ENCODE results near the gene PITPNM2. TPM values are rescaled to one million over a fixed set of nuclear protein-coding genes. Genes with fewer than 3 reads are reported as not detected.
A peak's percentile ranks its signal among the peaks of the same experiment; 100 is the strongest.

The PITPNM2 gene
- polyA plus RNA-seq, 1 donor (not counting 4 experiments of a cell fraction or from before 2014, with no cell fraction given): 1.4 TPM

GRCh38 chr12:123163227-123163626 lies 12.3 kb upstream of the PITPNM2 start:
- H4K20me1 ChIP-seq (ENCODE audit: control insufficient read depth, extremely low read depth, insufficient read depth, low read length): no peaks in the 10 kb centered on the region
- no peak for DNase-seq (ENCODE audit: low read depth, low spot score)
- H3K4me1 ChIP-seq (ENCODE audit: control insufficient read depth, extremely low read depth, insufficient read depth, low read length): peaks cover 10% of the 10 kb centered on the region
- H3K4me2 ChIP-seq (ENCODE audit: control insufficient read depth, extremely low read depth, insufficient read depth, low read depth, low read length): peak overlapping the region; percentile 11
- H3K27me3 ChIP-seq (ENCODE audit: control insufficient read depth, extremely low read depth, insufficient read depth, low read length): no peaks in the 10 kb centered on the region
- peaks cover 3 to 9% of the 10 kb centered on the region in 2 experiments for H3K36me3 ChIP-seq (ENCODE audit: control insufficient read depth in 2 of 2, extremely low read depth in 1 of 2, insufficient read depth in 2 of 2, low read length in 2 of 2)
- H3K27ac ChIP-seq (ENCODE audit: control insufficient read depth, insufficient read depth, low read length): no peak overlapping the region
- TF ChIP-seq CTCF (optimal IDR thresholded peaks at IDR 0.05 in 1 of 3, IDR thresholded peaks at IDR 0.05 in 1 of 3, conservative IDR thresholded peaks at IDR 0.05 in 1 of 3; ENCODE audit: extremely low read depth in 1 of 3, insufficient read depth in 2 of 3, low read length in 3 of 3): no peak
- TF ChIP-seq EZH2 (IDR thresholded peaks at IDR 0.05; ENCODE audit: low read length): no peak
- no peak overlapping the region for H2AFZ ChIP-seq (ENCODE audit: control insufficient read depth, low read length)
- dilution Hi-C loops (cut with MboI; ENCODE audit: extremely low pct_ligation_motif_present, low sequenced_read_pairs): no loop called here
- H3K9me3 ChIP-seq (ENCODE audit: control insufficient read depth, low read depth, low read length): no peaks in the 10 kb centered on the region
- no peak for FAIRE-seq
- no peak overlapping the region for H3K4me3 ChIP-seq (ENCODE audit: control insufficient read depth in 2 of 3, extremely low read depth in 1 of 3, insufficient read depth in 2 of 3, low read depth in 1 of 3, low read length in 3 of 3)
- H3K9me1 ChIP-seq (ENCODE audit: control insufficient read depth, extremely low read depth, insufficient read depth, low read length): no peaks in the 10 kb centered on the region
- H3K9ac ChIP-seq (ENCODE audit: control insufficient read depth, extremely low read depth, insufficient read depth, low read length): no peak overlapping the region
- H3K79me2 ChIP-seq (ENCODE audit: control insufficient read depth, insufficient read depth, low read length): no peaks in the 10 kb centered on the region

- TF ChIP-seq EZH2 (IDR thresholded peaks at IDR 0.05; ENCODE audit: low read length) (no peak), CTCF (optimal IDR thresholded peaks at IDR 0.05 in 1 of 3, IDR thresholded peaks at IDR 0.05 in 1 of 3, conservative IDR thresholded peaks at IDR 0.05 in 1 of 3; ENCODE audit: extremely low read depth in 1 of 3, insufficient read depth in 2 of 3, low read length in 3 of 3) (no peak)
- Histone ChIP-seq H3K4me2 (ENCODE audit: control insufficient read depth, extremely low read depth, insufficient read depth, low read depth, low read length) (no peak overlapping the region), H3K9ac (ENCODE audit: control insufficient read depth, extremely low read depth, insufficient read depth, low read length) (no peak overlapping the region), H3K4me1 (ENCODE audit: control insufficient read depth, extremely low read depth, insufficient read depth, low read length) (peaks cover 10% of the 10 kb centered on the region), H4K20me1 (ENCODE audit: control insufficient read depth, extremely low read depth, insufficient read depth, low read length) (no peaks in the 10 kb centered on the region), H3K4me3 (ENCODE audit: control insufficient read depth in 2 of 3, extremely low read depth in 1 of 3, insufficient read depth in 2 of 3, low read depth in 1 of 3, low read length in 3 of 3) (no peak overlapping the region), H3K9me1 (ENCODE audit: control insufficient read depth, extremely low read depth, insufficient read depth, low read length) (no peaks in the 10 kb centered on the region), H3K36me3 (ENCODE audit: control insufficient read depth in 2 of 2, extremely low read depth in 1 of 2, insufficient read depth in 2 of 2, low read length in 2 of 2) (peaks cover 3 to 6% of the 10 kb centered on the region in 2 experiments), H3K79me2 (ENCODE audit: control insufficient read depth, insufficient read depth, low read length) (no peaks in the 10 kb centered on the region), H2AFZ (ENCODE audit: control insufficient read depth, low read length) (no peak overlapping the region), H3K9me3 (ENCODE audit: control insufficient read depth, low read depth, low read length) (no peaks in the 10 kb centered on the region), H3K27me3 (ENCODE audit: control insufficient read depth, extremely low read depth, insufficient read depth, low read length) (no peaks in the 10 kb centered on the region), H3K27ac (ENCODE audit: control insufficient read depth, insufficient read depth, low read length) (no peak overlapping the region)
- DNase-seq (ENCODE audit: low read depth, low spot score): no peak
- dilution Hi-C loops (cut with MboI; ENCODE audit: extremely low pct_ligation_motif_present, low sequenced_read_pairs): no loop called here
- no peak for FAIRE-seq
Observed at GRCh38 chr12:123160801-123161487, 10.1 kb upstream of the PITPNM2 start.
